MM.1S (cell line): ENCODE results near the gene FUOM.

ENCODE experiments used
- DNase-seq: peaks from one replicate; pipeline ENCODE4 v3.0.0-alpha.2; 2015
- H2AFZ ChIP-seq: fragments of 300-600 bp; sonication (generic); 2 replicates; pipeline ENCODE4 v1.6.0; 2016; ENCODE audit warnings: antibody characterized with exemption, low read length
- H3F3A ChIP-seq: fragments of 300-600 bp; sonication (generic); 2 replicates; pipeline ENCODE4 v1.6.1; 2016; ENCODE audit warnings: mild to moderate bottlenecking, antibody characterized with exemption, low read length, moderate library complexity, mixed read lengths; ENCODE audit not compliant: insufficient read depth
- H3K27ac ChIP-seq: fragments of 300-600 bp; sonication (generic); 2 replicates; pipeline ENCODE4 v1.5.1; 2016; ENCODE audit warnings: mild to moderate bottlenecking, low read length
- H3K27me3 ChIP-seq: fragments of 300-600 bp; sonication (generic); replicated peaks from 2 replicates; pipeline ENCODE4 v1.6.0; 2016; ENCODE audit warnings: low read length; ENCODE audit not compliant: insufficient read depth
- H3K36me3 ChIP-seq: fragments of 300-600 bp; sonication (generic); replicated peaks from 2 replicates; pipeline ENCODE4 v1.6.1; 2016; ENCODE audit warnings: mild to moderate bottlenecking, low read length, mixed read lengths; ENCODE audit not compliant: insufficient read depth
- H3K4me1 ChIP-seq: fragments of 300-600 bp; sonication (generic); 2 replicates; pipeline ENCODE4 v1.6.1; 2016; ENCODE audit warnings: low read length, mixed read lengths
- H3K4me2 ChIP-seq: fragments of 300-600 bp; sonication (generic); 2 replicates; pipeline ENCODE4 v1.6.0; 2016; ENCODE audit warnings: low read depth, low read length
- H3K4me3 ChIP-seq: fragments of 300-600 bp; sonication (generic); 2 replicates; pipeline ENCODE4 v1.5.1; 2016; ENCODE audit warnings: low read length, mixed read lengths
- H3K79me2 ChIP-seq: fragments of 300-600 bp; sonication (generic); 2 replicates; pipeline ENCODE4 v1.6.1; 2016; ENCODE audit warnings: mixed run types, low read length, mixed read lengths
- H3K9ac ChIP-seq: fragments of 300-600 bp; sonication (generic); 2 replicates; pipeline ENCODE4 v1.6.1; 2016; ENCODE audit warnings: low read length, mixed read lengths
- H3K9me2 ChIP-seq: fragments of 300-600 bp; sonication (generic); replicated peaks from 2 replicates; pipeline ENCODE4 v1.6.1; 2016; ENCODE audit warnings: mild to moderate bottlenecking, low read length, mixed read lengths; ENCODE audit not compliant: insufficient read depth
- H3K9me3 ChIP-seq: fragments of 300-600 bp; sonication (generic); replicated peaks from 2 replicates; pipeline ENCODE4 v1.6.1; 2016; ENCODE audit warnings: mild to moderate bottlenecking, low read length, mixed read lengths; ENCODE audit not compliant: insufficient read depth
- H4K20me1 ChIP-seq: fragments of 300-600 bp; sonication (generic); 2 replicates; pipeline ENCODE4 v1.6.1; 2016; ENCODE audit warnings: mild to moderate bottlenecking, low read length, moderate library complexity, mixed read lengths; ENCODE audit not compliant: insufficient read depth
- CTCF ChIP-seq: fragments of 300-600 bp; sonication (generic); IDR thresholded peaks from 2 replicates; pipeline ENCODE4 v1.5.1; 2016; ENCODE audit warnings: antibody characterized with exemption, low read length, mixed read lengths
- EZH2 ChIP-seq: fragments of 300-600 bp; sonication (generic); optimal IDR thresholded peaks from 2 replicates; pipeline ENCODE3; 2017; ENCODE audit warnings: low read depth, mild to moderate bottlenecking, antibody characterized with exemption, low read length, mixed read lengths
- EZH2phosphoT487 ChIP-seq: fragments of 300-600 bp; sonication (generic); IDR thresholded peaks from 2 replicates; pipeline ENCODE4 v1.6.1; 2018; ENCODE audit warnings: antibody characterized with exemption, low read length

The FUOM gene

GRCh38 chr10:133373174-133374090 is 15.6 kb upstream of the FUOM start, which contains the start of gene ECHS1:
Gene ECHS1 (minus strand): TSS chr10:133373354. CDS start chr10:133373333, 21 bp downstream.
- Histone ChIP-seq H3K27ac (peak within 1 kb of the TSS; percentile 66; the same call in 1 of the 2 replicates), H3F3A (peaks cover 3% of the 10 kb centered on the region; the same call in 1 of the 2 replicates), H3K4me3 (peak within 1 kb of the TSS; percentile 59; the same call in 1 of the 2 replicates), H3K9ac (peak within 1 kb of the TSS; percentile 56; the same call in 1 of the 2 replicates), H3K79me2 (peaks cover 5% of the 10 kb centered on the region; the same call in 1 of the 2 replicates), H3K36me3 (no peaks in the 10 kb centered on the region), H3K9me2 (no peaks in the 10 kb centered on the region), H2AFZ (no peak within 1 kb of the TSS), H3K27me3 (peaks cover 10% of the 10 kb centered on the region; the same call in 1 of the 2 replicates), H3K9me3 (no peaks in the 10 kb centered on the region), H3K4me2 (peak within 1 kb of the TSS; percentile 52; the same call in 1 of the 2 replicates), H3K4me1 (no peaks in the 10 kb centered on the region), H4K20me1 (no peaks in the 10 kb centered on the region)
- no peak for TF ChIP-seq EZH2phosphoT487
- TF ChIP-seq EZH2 = no peak
- TF ChIP-seq CTCF = no peak
- DNase-seq = peak; percentile 86

GRCh38 chr10:133372507-133372906 is 14.7 kb upstream of the FUOM start:
- Histone ChIP-seq H2AFZ (no peak overlapping the region), H3K4me1 (no peaks in the 10 kb centered on the region), H3K9me2 (no peaks in the 10 kb centered on the region), H3K4me3 (no peak overlapping the region), H3K9me3 (no peaks in the 10 kb centered on the region), H3K79me2 (peaks cover 5% of the 10 kb centered on the region; the same call in 1 of the 2 replicates), H3K27ac (no peak overlapping the region), H3F3A (peaks cover 3% of the 10 kb centered on the region; the same call in 1 of the 2 replicates), H3K36me3 (no peaks in the 10 kb centered on the region), H4K20me1 (no peaks in the 10 kb centered on the region), H3K27me3 (peaks cover 10% of the 10 kb centered on the region; the same call in 1 of the 2 replicates), H3K9ac (no peak overlapping the region), H3K4me2 (no peak overlapping the region)
- DNase-seq = no peak
- no peak for TF ChIP-seq CTCF

GRCh38 chr10:133370030-133370786 is 12.4 kb upstream of the FUOM start:
- no peaks in the 10 kb centered on the region for H3K36me3 ChIP-seq
- TF ChIP-seq EZH2phosphoT487 (no peak), EZH2 (no peak), CTCF (no peak)
- no peak overlapping the region for H3K4me2 ChIP-seq
- H3K4me1 ChIP-seq = no peaks in the 10 kb centered on the region
- no peaks in the 10 kb centered on the region for H4K20me1 ChIP-seq
- no peak overlapping the region for H3K9ac ChIP-seq
- H3F3A ChIP-seq = peaks cover 3% of the 10 kb centered on the region; the same call in 1 of the 2 replicates
- H3K4me3 ChIP-seq = no peak overlapping the region
- H3K79me2 ChIP-seq = peaks cover 5% of the 10 kb centered on the region; the same call in 1 of the 2 replicates
- DNase-seq = no peak
- H3K9me3 ChIP-seq = no peaks in the 10 kb centered on the region
- no peaks in the 10 kb centered on the region for H3K9me2 ChIP-seq
- H3K27me3 ChIP-seq = no peaks in the 10 kb centered on the region
- no peak overlapping the region for H3K27ac ChIP-seq
- H2AFZ ChIP-seq = no peak overlapping the region
